ENCODE results near the gene BNC1.
"Not testable (repeated sequence)": the region's sequence is repeated elsewhere in the genome, so short reads cannot be mapped to it uniquely, and the experiment has no call there.

BNC1 gene

DNA sequence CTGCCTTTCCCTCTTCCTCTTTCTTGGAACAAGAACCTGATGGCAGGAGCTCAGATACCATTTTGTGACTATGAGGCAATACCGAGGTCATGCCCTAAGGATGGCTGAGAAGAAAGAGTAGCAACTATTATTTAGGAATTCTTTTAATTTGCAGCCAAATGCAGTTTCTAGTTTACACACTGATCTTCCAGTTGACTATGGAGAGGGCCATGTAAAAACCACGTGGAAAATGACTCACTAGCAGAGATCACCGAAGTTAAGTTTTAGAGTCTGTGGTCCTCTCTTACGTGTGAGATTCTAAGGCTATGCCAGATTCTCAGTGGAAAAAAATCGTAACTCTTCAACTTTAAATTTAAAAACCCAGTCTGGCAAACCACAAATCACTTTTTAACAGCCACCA, 7.8 kb downstream of the BNC1 start:
- no peak overlapping the region for H3K4me3 ChIP-seq (ENCODE audit: low read length)
- TF ChIP-seq, protein P1, sequence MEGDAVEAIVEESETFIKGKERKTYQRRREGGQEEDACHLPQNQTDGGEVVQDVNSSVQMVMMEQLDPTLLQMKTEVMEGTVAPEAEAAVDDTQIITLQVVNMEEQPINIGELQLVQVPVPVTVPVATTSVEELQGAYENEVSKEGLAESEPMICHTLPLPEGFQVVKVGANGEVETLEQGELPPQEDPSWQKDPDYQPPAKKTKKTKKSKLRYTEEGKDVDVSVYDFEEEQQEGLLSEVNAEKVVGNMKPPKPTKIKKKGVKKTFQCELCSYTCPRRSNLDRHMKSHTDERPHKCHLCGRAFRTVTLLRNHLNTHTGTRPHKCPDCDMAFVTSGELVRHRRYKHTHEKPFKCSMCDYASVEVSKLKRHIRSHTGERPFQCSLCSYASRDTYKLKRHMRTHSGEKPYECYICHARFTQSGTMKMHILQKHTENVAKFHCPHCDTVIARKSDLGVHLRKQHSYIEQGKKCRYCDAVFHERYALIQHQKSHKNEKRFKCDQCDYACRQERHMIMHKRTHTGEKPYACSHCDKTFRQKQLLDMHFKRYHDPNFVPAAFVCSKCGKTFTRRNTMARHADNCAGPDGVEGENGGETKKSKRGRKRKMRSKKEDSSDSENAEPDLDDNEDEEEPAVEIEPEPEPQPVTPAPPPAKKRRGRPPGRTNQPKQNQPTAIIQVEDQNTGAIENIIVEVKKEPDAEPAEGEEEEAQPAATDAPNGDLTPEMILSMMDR (conservative IDR thresholded peaks at IDR 0.05; ENCODE audit: low read depth, low read length), result no peak
- DNase-seq (ENCODE audit: low read depth), result no peak

DNA sequence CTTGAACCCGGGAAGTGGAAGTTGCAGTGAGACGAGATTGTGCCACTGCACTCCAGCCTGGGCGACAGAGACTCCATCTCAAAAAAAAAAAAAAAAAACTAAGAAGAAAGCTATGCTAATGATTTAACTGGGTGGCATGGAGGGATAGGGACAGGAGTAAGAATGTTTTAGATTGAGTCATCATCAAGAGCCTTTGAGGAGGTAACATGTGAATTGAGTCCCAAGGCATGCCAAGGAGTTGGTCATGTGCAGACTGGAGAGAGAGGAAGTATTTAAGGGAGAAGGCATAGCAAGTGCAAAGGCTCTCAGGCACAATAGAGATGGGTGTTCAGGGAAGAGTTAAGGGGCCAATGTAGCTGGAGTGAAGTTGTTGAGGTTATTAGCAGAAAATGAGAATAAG, 9.1 kb downstream of the BNC1 start:
- TF ChIP-seq, protein P1 (conservative IDR thresholded peaks at IDR 0.05; ENCODE audit: low read depth, low read length), result no peak
- peak; percentile 58 for DNase-seq (ENCODE audit: low read depth)
- H3K4me3 ChIP-seq (ENCODE audit: low read length), result no peak overlapping the region

DNA sequence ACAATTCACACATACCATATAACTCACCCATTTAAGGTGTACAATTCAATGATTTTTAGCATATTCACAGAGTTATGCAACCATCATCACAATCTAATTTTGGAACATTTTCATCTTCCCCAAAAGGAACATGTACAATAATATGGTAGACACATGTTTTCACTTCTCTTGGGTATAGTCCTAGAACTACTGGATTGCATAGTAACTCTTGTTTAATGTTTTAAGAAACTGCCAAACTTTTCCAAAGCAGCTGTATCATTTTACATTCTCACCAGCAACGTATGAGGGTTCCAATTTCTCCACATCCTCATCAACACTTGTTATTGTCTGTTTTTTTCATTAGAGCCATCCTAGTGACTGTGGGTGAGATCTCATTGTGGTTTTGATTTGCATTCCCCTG, 14.3 kb downstream of the BNC1 start:
- TF ChIP-seq, protein P1 (conservative IDR thresholded peaks at IDR 0.05; ENCODE audit: low read depth, low read length), result no peak
- DNase-seq (ENCODE audit: low read depth), result no peak
- H3K4me3 ChIP-seq (ENCODE audit: low read length), result no peak overlapping the region

DNA sequence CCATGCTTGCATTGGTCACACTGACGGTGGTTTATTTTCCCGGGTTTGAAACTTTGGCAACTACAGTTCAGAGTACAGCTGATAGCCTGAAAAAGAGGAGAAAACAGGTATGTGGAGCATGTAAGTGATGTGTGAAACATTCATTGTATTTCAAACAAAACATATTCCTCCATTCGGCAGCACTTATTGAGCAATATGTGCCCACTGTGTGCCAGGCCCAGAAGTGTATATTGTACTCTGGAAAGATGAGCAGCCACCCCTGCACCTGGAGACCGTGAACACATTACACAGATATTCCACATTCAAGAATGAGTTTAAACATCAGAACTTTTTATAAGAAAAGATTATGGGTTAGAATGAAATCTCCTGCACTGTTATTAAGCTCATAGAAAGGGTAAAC, 16.3 kb downstream of the BNC1 start:
- no peak for DNase-seq (ENCODE audit: low read depth)
- no peak overlapping the region for H3K4me3 ChIP-seq (ENCODE audit: low read length)
- TF ChIP-seq, protein P1 (conservative IDR thresholded peaks at IDR 0.05; ENCODE audit: low read depth, low read length), result no peak

DNA sequence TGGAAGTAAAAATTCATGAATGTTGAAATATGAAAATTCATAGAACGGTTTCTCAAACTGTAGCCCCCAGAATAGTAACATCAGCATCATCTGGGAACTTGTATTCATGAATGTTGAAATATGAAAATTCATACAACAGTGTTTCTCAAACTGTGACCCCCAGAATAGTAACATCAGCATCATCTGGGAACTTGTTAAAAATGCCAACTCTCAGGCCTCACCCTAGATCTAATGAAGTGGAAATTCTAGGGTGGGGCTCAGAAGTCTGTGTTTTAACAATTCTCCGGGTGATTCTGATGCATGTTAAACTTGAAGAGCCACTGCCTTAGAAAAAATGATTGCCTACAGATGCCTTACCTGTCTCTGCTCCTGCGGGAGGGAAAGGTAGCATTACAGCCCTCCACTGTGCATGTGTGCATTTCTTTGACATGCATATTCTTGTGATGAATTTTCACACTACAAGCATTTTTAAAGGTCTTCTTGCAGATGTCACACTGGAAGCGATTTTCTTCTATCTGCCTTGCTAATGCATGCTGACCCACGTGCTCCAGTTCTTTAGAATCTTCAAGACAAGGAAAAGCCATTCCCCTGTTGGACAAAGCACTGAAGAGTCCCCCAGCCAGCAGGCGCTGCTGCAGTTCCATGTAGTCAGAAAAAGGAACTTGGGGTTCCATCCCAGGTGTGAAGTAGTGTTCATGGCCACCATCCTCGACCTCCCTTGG, 21.7 kb downstream of the BNC1 start:
- no peak for DNase-seq (ENCODE audit: low read depth)
- TF ChIP-seq, protein P1 (conservative IDR thresholded peaks at IDR 0.05; ENCODE audit: low read depth, low read length), result no peak
- H3K4me3 ChIP-seq (ENCODE audit: low read length), result no peak overlapping the region

DNA sequence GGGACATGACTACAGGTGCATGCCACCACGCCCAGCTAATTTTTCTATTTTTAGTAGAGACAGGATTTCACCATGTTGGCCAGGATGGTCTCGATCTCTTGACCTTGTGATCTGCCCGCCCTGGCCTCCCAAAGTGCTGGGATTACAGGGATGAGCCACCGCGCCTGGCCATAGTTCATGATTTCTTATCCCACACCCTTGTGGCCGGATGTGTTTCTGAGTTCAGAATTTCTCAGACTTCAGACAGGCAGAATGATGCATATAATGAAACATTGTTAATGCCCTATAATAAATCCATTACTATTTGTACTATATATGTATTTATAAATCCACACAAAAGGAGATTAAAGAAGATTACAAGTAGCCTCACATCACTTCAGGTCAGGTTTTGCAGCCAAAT, 22.3 kb downstream of the BNC1 start:
- not testable (repeated sequence) for DNase-seq (ENCODE audit: low read depth); H3K4me3 ChIP-seq (ENCODE audit: low read length)

DNA sequence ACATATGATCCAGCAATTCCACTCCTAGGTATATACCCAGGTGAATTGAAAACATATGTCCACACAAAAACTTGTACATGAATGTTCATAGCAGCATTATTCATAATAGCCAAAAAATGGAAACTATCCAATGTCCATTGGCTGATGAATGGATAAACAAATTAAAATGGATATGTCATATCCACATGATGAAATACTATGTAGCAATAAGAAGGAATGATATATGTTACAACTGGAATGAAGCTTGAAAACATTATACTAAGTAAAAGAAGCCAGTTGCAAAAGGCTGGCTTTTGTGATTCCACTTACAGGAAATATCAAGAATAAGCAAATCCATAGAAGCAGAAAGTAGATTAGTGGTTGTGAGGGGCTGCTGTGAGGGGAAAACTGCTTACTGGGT, 33.7 kb downstream of the BNC1 start:
- no peak overlapping the region for H3K4me3 ChIP-seq (ENCODE audit: low read length)
- TF ChIP-seq, protein P1 (conservative IDR thresholded peaks at IDR 0.05; ENCODE audit: low read depth, low read length), result no peak
- DNase-seq (ENCODE audit: low read depth), result no peak

DNA sequence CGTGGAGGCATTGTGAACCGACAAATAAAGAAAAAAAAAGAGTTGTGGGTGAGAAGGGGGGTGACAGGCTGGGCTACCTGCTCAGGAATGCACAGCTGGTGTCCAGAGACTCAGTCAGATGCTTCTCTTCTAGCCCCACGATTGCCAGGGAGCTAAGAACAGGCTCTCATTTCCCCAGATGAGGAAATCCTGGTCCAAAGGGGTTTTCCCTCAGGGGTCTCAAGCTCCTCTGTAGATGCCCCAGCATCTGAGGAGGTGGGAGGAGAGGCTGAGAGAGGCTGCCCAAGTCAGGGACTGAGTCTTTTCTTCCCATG, 35.5 kb downstream of the BNC1 start:
- H3K4me3 ChIP-seq (ENCODE audit: low read length), result no peak overlapping the region
- TF ChIP-seq, protein P1 (conservative IDR thresholded peaks at IDR 0.05; ENCODE audit: low read depth, low read length), result no peak
- no peak for DNase-seq (ENCODE audit: low read depth)
